ENCODE data around the gene CDADC1.

- TF ChIP-seq CTCF (IDR thresholded peaks at IDR 0.05) (no peak), POLR2A (IDR thresholded peaks at IDR 0.05) (peak in 1 of 2 donors; percentile 7), EP300 (IDR thresholded peaks at IDR 0.05) (no peak)
Observed at GRCh38 chr13:49304763-49305700, 57.3 kb downstream of the CDADC1 start.

Data from tibial nerve (tissue), 4 donors.